Right atrium auricular region (tissue), 2 donors: Measurements from ENCODE around the gene FBXL12. TPM values are rescaled to one million over a fixed set of nuclear protein-coding genes. Genes with fewer than 3 reads are reported as not detected.

Source experiments
- DNase-seq: peaks from one replicate; pipeline ENCODE4 v3.0.0-alpha.2; 2019; ENCODE audit warnings: low spot score
- H3K27ac ChIP-seq, 2 donors: fragments of 200-600 bp; sonication (generic); 1 replicate in 1 of 2; 2 replicates in 1 of 2; pipeline ENCODE4 v1.5.1; 2016 to 2019
- H3K27me3 ChIP-seq, 2 donors: fragments of 200-600 bp; sonication (generic); one replicate each; pipeline versions ENCODE4 v1.5.1 to v1.6.0; 2017 to 2019
- H3K36me3 ChIP-seq: fragments of 200-600 bp; sonication (generic); one replicate; pipeline ENCODE4 v1.5.1; 2016
- H3K4me1 ChIP-seq, 2 donors: fragments of 200-600 bp; sonication (generic); one replicate each; pipeline versions ENCODE4 v1.5.1 to v1.6.0; 2017 to 2019
- H3K4me3 ChIP-seq, 2 donors: fragments of 200-600 bp; sonication (generic); 1 replicate in 1 of 2; 2 replicates in 1 of 2; pipeline ENCODE4 v1.5.1; 2017 to 2019; ENCODE audit warnings: mild to moderate bottlenecking in 1 of 2, moderate library complexity in 1 of 2
- H3K9me3 ChIP-seq, 2 donors: fragments of 200-600 bp; sonication (generic); one replicate each; pipeline ENCODE4 v1.5.1; 2019
- total RNA-seq, 2 donors: library from RNA; depleted of rRNA; stranded (reverse); fragments of >200 nt; gene quantifications; one replicate each; pipeline ENCODE4 v1.1.0, GENCODE V29; 2016
- TF ChIP-seq, protein P1 (sequence below), 2 donors: fragments of 200-600 bp; sonication (generic); IDR thresholded peaks; one replicate each; pipeline ENCODE4 v1.5.1; 2019; ENCODE audit warnings: antibody characterized with exemption in 2 of 2

Gene FBXL12
- total RNA-seq, 2 donors from 2014 or later = 10.2 to 15.8 TPM

DNA sequence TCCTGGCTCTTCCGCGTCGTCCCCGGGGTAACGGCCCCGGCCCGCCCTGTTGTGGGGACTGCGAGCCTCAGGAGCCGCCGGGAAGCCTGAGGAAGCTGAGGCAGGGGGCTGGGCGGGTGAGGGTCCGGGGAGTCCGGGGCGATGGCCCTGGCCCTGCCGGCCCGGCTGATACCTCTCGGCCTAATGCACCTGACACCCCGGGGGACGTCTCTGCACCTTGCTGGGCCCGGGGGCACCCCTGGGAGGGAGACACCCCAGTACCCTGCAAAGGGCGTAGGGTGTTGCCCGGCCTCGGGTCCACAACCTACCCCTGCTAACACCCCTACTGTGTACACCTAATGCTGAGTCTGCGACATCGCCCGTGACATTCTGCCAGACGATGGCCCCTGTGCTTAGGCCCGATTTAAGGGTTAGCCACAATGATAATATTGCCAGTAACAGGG is 16.6 kb upstream of the FBXL12 start:
- peaks cover 12% of the 10 kb centered on the region for H3K36me3 ChIP-seq
- peak overlapping the region; percentile 63 to 82 for H3K27ac ChIP-seq

DNA sequence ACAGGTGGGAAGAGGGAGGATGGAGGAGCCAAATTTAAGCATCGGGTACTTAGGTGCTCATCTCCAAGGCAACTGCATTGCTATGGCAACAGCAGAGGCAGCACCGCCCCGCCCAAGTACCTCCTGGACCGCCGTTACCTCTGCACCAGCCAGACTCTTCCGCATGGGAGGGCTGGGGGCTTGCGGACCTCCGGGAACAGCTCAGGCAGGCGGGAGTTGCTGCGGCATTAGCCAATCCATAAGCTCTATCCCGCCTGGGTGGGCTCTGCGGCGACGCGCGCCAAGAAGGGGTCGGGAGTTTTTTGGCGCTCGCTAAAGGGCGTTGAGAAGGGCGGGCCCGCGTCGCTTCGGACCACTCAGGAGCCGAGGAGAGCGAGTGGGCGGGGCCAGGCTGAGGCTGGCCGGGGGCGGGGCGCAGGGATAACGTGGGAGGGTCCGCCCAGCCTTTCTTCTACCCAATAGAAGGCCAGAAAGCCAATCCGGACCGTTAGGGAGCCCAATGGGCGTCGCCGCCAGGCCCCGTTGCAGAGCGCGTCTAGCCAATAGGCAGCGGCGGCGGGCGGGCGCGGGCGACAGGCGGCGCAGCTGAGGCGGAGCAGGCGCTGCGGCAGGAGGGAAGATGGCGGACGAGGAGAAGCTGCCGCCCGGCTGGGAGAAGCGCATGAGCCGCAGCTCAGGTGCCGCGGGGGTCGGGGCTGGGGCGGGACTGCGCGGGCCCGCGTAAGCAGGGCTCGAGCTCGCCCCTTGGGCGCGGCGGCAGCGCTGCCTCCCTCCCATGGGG is 16.0 kb upstream of the FBXL12 start, which contains the start of gene PIN1:
Gene PIN1 (plus strand): TSS at position 593 of the 781 bp plus-strand sequence. CDS start 27 bp downstream, at position 620.
- Histone ChIP-seq H3K4me1 (peaks cover 0 to 15% of the 10 kb centered on the region in 2 donors), H3K9me3 (no peaks in the 10 kb centered on the region), H3K27ac (peak within 1 kb of the TSS; percentile 66 to 82), H3K4me3 (peak within 1 kb of the TSS; percentile 98 to 99), H3K36me3 (peaks cover 12% of the 10 kb centered on the region), H3K27me3 (no peaks in the 10 kb centered on the region)
- peak; percentile 99 for DNase-seq
- TF ChIP-seq, protein P1, sequence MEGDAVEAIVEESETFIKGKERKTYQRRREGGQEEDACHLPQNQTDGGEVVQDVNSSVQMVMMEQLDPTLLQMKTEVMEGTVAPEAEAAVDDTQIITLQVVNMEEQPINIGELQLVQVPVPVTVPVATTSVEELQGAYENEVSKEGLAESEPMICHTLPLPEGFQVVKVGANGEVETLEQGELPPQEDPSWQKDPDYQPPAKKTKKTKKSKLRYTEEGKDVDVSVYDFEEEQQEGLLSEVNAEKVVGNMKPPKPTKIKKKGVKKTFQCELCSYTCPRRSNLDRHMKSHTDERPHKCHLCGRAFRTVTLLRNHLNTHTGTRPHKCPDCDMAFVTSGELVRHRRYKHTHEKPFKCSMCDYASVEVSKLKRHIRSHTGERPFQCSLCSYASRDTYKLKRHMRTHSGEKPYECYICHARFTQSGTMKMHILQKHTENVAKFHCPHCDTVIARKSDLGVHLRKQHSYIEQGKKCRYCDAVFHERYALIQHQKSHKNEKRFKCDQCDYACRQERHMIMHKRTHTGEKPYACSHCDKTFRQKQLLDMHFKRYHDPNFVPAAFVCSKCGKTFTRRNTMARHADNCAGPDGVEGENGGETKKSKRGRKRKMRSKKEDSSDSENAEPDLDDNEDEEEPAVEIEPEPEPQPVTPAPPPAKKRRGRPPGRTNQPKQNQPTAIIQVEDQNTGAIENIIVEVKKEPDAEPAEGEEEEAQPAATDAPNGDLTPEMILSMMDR (IDR thresholded peaks at IDR 0.05) = peak; percentile 51 to 75

More for the DNA sequence above, 16.6 kb upstream of the FBXL12 start:
- Histone ChIP-seq H3K27me3 (no peaks in the 10 kb centered on the region), H3K4me3 (peak overlapping the region; percentile 98 to 99), H3K4me1 (peaks cover 0 to 15% of the 10 kb centered on the region in 2 donors), H3K9me3 (no peaks in the 10 kb centered on the region)
- no peak for DNase-seq
- TF ChIP-seq, protein P1 (IDR thresholded peaks at IDR 0.05) = peak in 1 of 2 donors; percentile 12

DNA sequence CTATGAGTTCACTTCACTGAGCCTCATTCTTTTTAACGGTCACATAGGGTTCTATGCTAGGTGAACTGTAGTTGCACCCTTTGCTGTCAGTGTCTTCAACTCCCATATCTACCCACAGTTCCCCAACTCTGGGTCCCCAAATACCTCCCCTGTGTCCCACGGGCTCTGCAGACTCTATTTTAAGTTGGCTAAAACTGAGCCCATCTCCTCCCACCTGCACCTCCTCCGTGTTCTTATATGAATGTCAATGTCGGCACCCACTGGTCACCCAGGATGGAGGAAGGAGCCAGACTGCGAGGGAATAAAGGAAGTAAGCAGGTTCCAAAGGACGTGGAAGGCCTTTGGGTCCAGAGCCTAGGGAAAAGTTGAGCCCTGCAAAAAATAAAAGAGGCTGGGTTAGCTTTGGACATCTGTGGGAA is 15.4 kb upstream of the FBXL12 start:
- Histone ChIP-seq H3K9me3 (no peaks in the 10 kb centered on the region), H3K27ac (peak overlapping the region; percentile 66 to 82), H3K27me3 (no peaks in the 10 kb centered on the region), H3K36me3 (peaks cover 12% of the 10 kb centered on the region), H3K4me1 (peaks cover 0 to 15% of the 10 kb centered on the region in 2 donors), H3K4me3 (peak overlapping the region; percentile 98 to 99)
- TF ChIP-seq, protein P1 (IDR thresholded peaks at IDR 0.05) = no peak
- DNase-seq = no peak

DNA sequence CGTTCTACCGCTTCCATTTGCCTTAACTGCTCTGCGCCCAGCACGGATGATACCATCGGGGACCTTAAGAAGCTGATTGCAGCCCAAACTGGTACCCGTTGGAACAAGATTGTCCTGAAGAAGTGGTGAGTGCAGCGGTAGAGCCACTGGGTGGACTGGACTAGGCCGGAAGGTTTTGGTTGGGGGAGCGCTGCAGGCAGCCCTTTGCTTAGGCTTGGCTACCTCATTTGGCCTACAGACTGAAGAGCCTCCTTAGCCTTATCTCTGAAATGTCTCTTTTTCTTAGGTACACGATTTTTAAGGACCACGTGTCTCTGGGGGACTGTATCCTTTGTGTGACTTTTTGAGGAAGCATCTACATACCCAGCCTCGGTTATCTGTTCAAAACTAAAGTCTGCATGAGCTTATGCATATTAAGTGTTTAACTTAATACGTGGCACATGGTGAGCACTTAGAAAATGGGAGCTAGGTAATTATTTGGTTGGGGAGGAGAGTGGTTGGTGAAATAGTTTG is 9.7 kb upstream of the FBXL12 start:
- H3K27ac ChIP-seq = peak overlapping the region in 1 of 2 donors; percentile 83
- TF ChIP-seq, protein P1 (IDR thresholded peaks at IDR 0.05) = no peak

DNA sequence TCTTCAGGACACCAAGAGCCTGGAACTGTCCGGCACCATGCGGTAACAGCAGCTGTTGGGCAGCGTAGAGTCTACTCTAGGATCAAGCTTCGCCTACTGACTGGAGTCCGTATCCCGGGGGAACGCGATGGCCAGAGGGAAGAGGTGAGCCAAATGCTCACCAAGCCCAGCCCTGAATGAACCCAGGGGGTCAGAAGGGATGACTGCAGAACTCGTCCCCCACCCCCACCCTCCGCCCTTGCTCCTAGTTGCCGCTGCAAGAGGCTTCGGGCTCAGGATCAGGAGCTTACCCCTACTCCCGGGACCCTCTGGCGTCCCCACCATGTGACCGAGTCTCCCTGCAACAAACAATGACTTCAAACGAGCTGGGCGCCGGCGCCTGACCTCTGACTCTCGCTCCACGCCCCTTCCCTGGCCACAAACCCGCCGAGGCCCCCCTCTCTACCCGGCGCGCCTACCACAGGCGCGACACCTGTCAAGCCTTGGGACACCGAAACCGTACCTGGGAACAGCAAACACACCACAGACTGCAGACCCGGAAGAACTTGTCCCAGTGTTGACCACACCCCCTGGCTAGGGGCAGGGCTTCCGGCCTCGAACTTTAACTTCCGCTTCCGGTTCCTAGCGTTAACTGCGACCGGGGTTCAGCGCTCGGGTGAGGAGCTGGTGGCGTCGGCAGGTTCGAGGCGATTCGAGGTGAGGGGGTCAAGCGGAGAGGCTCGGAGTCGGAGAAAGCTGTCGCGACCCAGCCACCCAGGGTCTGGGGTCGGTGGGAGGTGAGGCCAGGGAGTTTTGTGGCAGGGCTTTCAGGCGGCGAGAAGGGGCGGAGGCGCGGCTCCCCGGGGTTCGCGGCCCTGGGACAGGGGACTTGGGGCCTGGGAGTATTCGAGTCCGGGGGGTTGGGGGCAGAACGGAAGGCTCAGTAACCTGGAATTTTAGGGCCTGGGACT is 8.7 kb upstream of the FBXL12 start, which contains the start of gene UBL5:
Gene UBL5 (plus strand): TSS at position 630 of the 950 bp plus-strand sequence. CDS start 420 bp downstream, outside the sequence.
- peaks cover 11% of the 10 kb centered on the region for H3K36me3 ChIP-seq
- DNase-seq = peak; percentile 84
- H3K9me3 ChIP-seq = no peaks in the 10 kb centered on the region
- TF ChIP-seq, protein P1 (IDR thresholded peaks at IDR 0.05) = no peak
- peak within 1 kb of the TSS; percentile 72 to 83 for H3K27ac ChIP-seq
- no peaks in the 10 kb centered on the region for H3K27me3 ChIP-seq
- peak within 1 kb of the TSS; percentile 90 to 96 for H3K4me3 ChIP-seq
- peaks cover 0 to 24% of the 10 kb centered on the region in 2 donors for H3K4me1 ChIP-seq

More for the DNA sequence above, 9.7 kb upstream of the FBXL12 start:
- Histone ChIP-seq H3K36me3 (peaks cover 11% of the 10 kb centered on the region), H3K9me3 (no peaks in the 10 kb centered on the region), H3K4me3 (peak overlapping the region; percentile 90 to 96), H3K27me3 (no peaks in the 10 kb centered on the region), H3K4me1 (peaks cover 0 to 24% of the 10 kb centered on the region in 2 donors)
- DNase-seq = no peak
